Retinal pigment epithelial cell (primary cell): Measurements from ENCODE around the gene LZTR1.
"Not testable (repeated sequence)": the region's sequence is repeated elsewhere in the genome, so short reads cannot be mapped to it uniquely, and the experiment has no call there.

ENCODE experiments used
- DNase-seq: peaks from one replicate; pipeline ENCODE4 v3.0.0-alpha.2; 2010; ENCODE audit warnings: low read depth
- H3K4me3 ChIP-seq: 2 replicates; pipeline ENCODE4 v1.5.1; 2011; ENCODE audit warnings: mild to moderate bottlenecking, low read length, control low read depth, moderate library complexity
- CTCF ChIP-seq: conservative IDR thresholded peaks from 2 replicates; pipeline ENCODE4 v1.5.1; 2011; ENCODE audit warnings: low read depth, low read length, control low read depth, inconsistent platforms

LZTR1 gene

GRCh38 chr22:20940186-20940651 is 41.9 kb upstream of the LZTR1 start:
- TF ChIP-seq CTCF: no peak
- DNase-seq: no peak
- no peak overlapping the region for H3K4me3 ChIP-seq

- no peak for TF ChIP-seq CTCF
- no peak for DNase-seq
Observed at GRCh38 chr22:20940904-20941385, 41.2 kb upstream of the LZTR1 start.

GRCh38 chr22:20942203-20942902 is 39.7 kb upstream of the LZTR1 start:
- not testable (repeated sequence) for H3K4me3 ChIP-seq, DNase-seq

More at GRCh38 chr22:20940904-20941385, 41.2 kb upstream of the LZTR1 start:
- no peak overlapping the region for H3K4me3 ChIP-seq

- no peak for DNase-seq
- TF ChIP-seq CTCF: no peak
- H3K4me3 ChIP-seq: no peak overlapping the region
Observed at GRCh38 chr22:20943104-20943933, 38.8 kb upstream of the LZTR1 start.

GRCh38 chr22:20944042-20944441 is 38.1 kb upstream of the LZTR1 start:
- TF ChIP-seq CTCF: no peak
- DNase-seq: no peak
- H3K4me3 ChIP-seq: no peak overlapping the region

GRCh38 chr22:20945578-20945934 is 36.5 kb upstream of the LZTR1 start:
- no peak for TF ChIP-seq CTCF
- no peak overlapping the region for H3K4me3 ChIP-seq
- no peak for DNase-seq

GRCh38 chr22:20946080-20946986 is 35.8 kb upstream of the LZTR1 start:
- no peak overlapping the region for H3K4me3 ChIP-seq
- no peak for TF ChIP-seq CTCF
- DNase-seq: no peak
